Measurements from ENCODE around the gene LRP6. TPM values are rescaled to one million over a fixed set of nuclear protein-coding genes. Genes with fewer than 3 reads are reported as not detected.
A peak's percentile ranks its signal among the peaks of the same experiment; 100 is the strongest.
"Not testable (repeated sequence)": the region's sequence is repeated elsewhere in the genome, so short reads cannot be mapped to it uniquely, and the experiment has no call there.

Gene LRP6
- total RNA-seq: 10 to 100 TPM; 13.2 to 29.6 (median 17.6) TPM
- polyA plus RNA-seq: 1 to 10 TPM; 3.7 to 7.5 TPM
- long read RNA-seq, donor 1, full-length matches to known transcripts: 1 of 7 reads
- long read RNA-seq, donor 1, partial matches to known transcripts: 2 of 7 reads
- long read RNA-seq, donor 1, other reads (novel, unspliced or antisense): 4 of 7 reads
- long read RNA-seq, donor 2, partial matches to known transcripts: 4 of 4 reads
- long read RNA-seq, donor 2, other reads (novel, unspliced or antisense): 0 of 4 reads
- long read RNA-seq, donor 3, full-length matches to known transcripts: 5 of 13 reads
- long read RNA-seq, donor 3, partial matches to known transcripts: 1 of 13 reads
- long read RNA-seq, donor 3, other reads (novel, unspliced or antisense): 7 of 13 reads

- peak; percentile 94 to 99 (median 98) for ATAC-seq
- Histone ChIP-seq H3K27me3 (peaks cover 0 to 18% (median 0%) of the 10 kb centered on the region in 9 donors), H3K36me3 (no peaks in the 10 kb centered on the region), H3K4me1 (peaks cover 0 to 29% (median 16%) of the 10 kb centered on the region in 12 donors), H3K27ac (peak within 1 kb of the TSS; percentile 94 to 100 (median 99)), H3K9me3 (no peaks in the 10 kb centered on the region), H3K4me3 (peak within 1 kb of the TSS; percentile 69 to 97 (median 84))
- TF ChIP-seq, protein P1, sequence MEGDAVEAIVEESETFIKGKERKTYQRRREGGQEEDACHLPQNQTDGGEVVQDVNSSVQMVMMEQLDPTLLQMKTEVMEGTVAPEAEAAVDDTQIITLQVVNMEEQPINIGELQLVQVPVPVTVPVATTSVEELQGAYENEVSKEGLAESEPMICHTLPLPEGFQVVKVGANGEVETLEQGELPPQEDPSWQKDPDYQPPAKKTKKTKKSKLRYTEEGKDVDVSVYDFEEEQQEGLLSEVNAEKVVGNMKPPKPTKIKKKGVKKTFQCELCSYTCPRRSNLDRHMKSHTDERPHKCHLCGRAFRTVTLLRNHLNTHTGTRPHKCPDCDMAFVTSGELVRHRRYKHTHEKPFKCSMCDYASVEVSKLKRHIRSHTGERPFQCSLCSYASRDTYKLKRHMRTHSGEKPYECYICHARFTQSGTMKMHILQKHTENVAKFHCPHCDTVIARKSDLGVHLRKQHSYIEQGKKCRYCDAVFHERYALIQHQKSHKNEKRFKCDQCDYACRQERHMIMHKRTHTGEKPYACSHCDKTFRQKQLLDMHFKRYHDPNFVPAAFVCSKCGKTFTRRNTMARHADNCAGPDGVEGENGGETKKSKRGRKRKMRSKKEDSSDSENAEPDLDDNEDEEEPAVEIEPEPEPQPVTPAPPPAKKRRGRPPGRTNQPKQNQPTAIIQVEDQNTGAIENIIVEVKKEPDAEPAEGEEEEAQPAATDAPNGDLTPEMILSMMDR (IDR thresholded peaks at IDR 0.05): peak in 2 of 12 donors; percentile 9 to 13
- peak in 1 of 2 donors; percentile 45 for TF ChIP-seq POLR2A (IDR thresholded peaks at IDR 0.05)
- WGBS, 4 donors: 0 to 1% (median 1%) methylated on average over 38 to 92 of the region's 92 CpGs
- intact Hi-C loops (cut with DNase I): loop anchor here in 8 of 10 donors (5.0 to 10.0 kb wide), 11 partner anchors 55 to 185 kb away; no protein-coding TSS in a partner anchor
- peak; percentile 93 to 95 (median 94) for DNase-seq
Observed at GRCh38 chr12:12266873-12267741, at the start of gene LRP6. TSS of gene LRP6 (minus strand) at chr12:12267044. CDS start at chr12:12266735, 309 bp downstream.

DNA sequence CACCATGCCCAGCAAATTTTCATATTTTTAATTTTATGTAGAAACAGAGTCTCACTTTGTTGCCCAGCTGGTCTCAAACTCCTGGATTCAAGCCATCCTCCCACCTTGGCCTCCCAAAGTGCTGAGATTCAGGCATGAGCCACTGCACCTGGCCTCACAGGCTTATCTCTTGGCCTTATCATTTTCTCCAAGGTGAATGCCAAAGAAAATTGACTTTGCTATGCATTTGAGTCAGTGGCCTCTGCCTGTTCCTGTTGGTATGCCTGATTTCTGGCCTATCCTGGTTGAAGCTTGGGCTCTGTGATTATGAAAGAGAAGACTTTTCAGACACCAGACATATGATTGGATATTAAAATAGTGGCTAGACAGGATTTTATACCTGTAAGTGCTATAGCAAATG lies 49.0 kb upstream of the LRP6 start:
- ATAC-seq (no peak), DNase-seq (no peak)
- intact Hi-C loops (cut with DNase I): no loop called here
- TF ChIP-seq, protein P1 (IDR thresholded peaks at IDR 0.05): no peak
- TF ChIP-seq POLR2A (IDR thresholded peaks at IDR 0.05): no peak
- Histone ChIP-seq H3K4me1 (peaks cover 0 to 4% (median 1%) of the 10 kb centered on the region in 12 donors), H3K27me3 (no peaks in the 10 kb centered on the region), H3K4me3 (no peak overlapping the region), H3K27ac (no peak overlapping the region), H3K36me3 (no peaks in the 10 kb centered on the region), H3K9me3 (no peaks in the 10 kb centered on the region)

DNA sequence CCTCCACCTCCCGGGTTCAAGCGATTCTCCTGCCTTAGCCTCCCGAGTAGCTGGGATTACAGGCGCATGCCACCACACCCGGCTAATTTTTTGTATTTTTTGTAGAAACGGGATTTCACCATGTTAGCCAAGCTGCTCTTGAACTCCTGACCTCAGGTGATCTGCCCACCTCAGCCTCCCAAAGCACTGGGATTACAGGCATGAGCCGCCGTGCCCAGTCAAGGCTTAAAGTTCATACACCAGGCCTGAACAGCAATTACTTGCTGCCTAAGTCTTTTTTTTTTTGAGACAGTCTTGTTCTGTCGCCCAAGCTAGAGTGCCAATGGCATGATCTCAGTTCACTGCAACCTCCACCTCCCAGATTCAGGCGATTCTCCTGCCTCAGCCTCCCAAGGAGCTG lies 43.9 kb upstream of the LRP6 start:
- DNase-seq; ATAC-seq; H3K4me1 ChIP-seq; H3K9me3 ChIP-seq; H3K36me3 ChIP-seq; H3K4me3 ChIP-seq; intact Hi-C loops (cut with DNase I); H3K27ac ChIP-seq; H3K27me3 ChIP-seq: not testable (repeated sequence)
- WGBS, 4 donors: 85 to 93% (median 89%) methylated on average over 10 of the region's 10 CpGs

DNA sequence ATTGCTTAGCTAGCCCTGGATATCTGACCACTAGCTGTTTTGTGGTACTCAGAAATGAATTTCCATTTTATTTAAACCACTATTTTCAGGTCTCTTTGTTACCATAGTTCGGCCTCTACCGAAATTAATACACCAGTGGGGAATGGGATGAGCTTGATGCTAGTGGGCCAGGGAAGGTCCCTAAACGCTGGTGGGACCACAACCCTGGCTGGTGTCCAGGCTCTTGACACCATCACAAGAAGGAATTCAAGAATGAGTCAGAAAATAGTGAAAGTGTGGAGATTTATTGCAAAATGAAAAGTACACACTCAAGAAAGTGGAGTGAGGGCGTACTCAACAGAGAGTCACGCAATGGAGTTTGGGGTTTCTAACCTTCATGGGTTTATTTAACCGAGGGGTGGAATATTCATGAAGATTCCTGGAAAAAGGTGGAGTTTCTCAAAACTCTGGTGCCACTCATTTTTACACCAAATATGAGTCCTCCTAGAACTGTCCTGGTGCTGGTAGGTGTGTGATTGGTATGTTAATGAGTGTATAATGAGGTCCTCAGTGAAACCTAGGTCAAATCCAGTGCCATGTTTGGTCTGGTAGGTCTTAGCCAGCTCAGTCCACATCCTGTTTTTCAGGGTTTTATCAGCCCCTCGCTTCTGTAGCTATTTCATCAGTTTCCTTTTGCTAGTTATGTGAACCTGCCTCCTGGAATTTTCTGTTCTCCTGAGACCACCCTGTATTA lies 38.9 kb upstream of the LRP6 start:
- ATAC-seq (no peak), DNase-seq (no peak)
- Histone ChIP-seq H3K27ac (no peak overlapping the region), H3K4me1 (no peaks in the 10 kb centered on the region), H3K36me3 (no peaks in the 10 kb centered on the region), H3K27me3 (no peaks in the 10 kb centered on the region), H3K4me3 (no peak overlapping the region), H3K9me3 (peaks cover 0 to 8% (median 0%) of the 10 kb centered on the region in 12 donors)
- intact Hi-C loops (cut with DNase I): no loop called here
- 81 to 90% (median 89%) methylated on average over 7 of the region's 7 CpGs for WGBS, 4 donors
- no peak for TF ChIP-seq POLR2A (IDR thresholded peaks at IDR 0.05)
- TF ChIP-seq, protein P1 (IDR thresholded peaks at IDR 0.05): no peak
